ENCODE measurements around the gene SDR9C7.
A peak's percentile ranks its signal among the peaks of the same experiment; 100 is the strongest.
"Not testable (repeated sequence)": the region's sequence is repeated elsewhere in the genome, so short reads cannot be mapped to it uniquely, and the experiment has no call there.

The SDR9C7 gene

GRCh38 chr12:56914256-56914655 lies 20.0 kb downstream of the SDR9C7 start:
- DNase-seq, result no peak

GRCh38 chr12:56909403-56909802 lies 24.8 kb downstream of the SDR9C7 start:
- DNase-seq, result not testable (repeated sequence)

- DNase-seq, result no peak
Observed at GRCh38 chr12:56908136-56908535, 26.1 kb downstream of the SDR9C7 start.

- no peak for DNase-seq
Observed at GRCh38 chr12:56905852-56906251, 28.4 kb downstream of the SDR9C7 start.

GRCh38 chr12:56903374-56903773 lies 30.8 kb downstream of the SDR9C7 start:
- DNase-seq, result no peak

- not testable (repeated sequence) for DNase-seq
Observed at GRCh38 chr12:56901313-56901712, 32.9 kb downstream of the SDR9C7 start.

GRCh38 chr12:56900583-56900982 lies 33.6 kb downstream of the SDR9C7 start:
- DNase-seq, result peak; percentile 89

GRCh38 chr12:56898938-56899337 lies 35.3 kb downstream of the SDR9C7 start:
- DNase-seq, result no peak

GRCh38 chr12:56897844-56898361 lies 36.3 kb downstream of the SDR9C7 start:
- DNase-seq, result no peak

GRCh38 chr12:56896082-56896481 lies 38.1 kb downstream of the SDR9C7 start:
- no peak for DNase-seq

- no peak for DNase-seq
Observed at GRCh38 chr12:56894698-56895368, 39.4 kb downstream of the SDR9C7 start.

- DNase-seq, result not testable (repeated sequence)
Observed at GRCh38 chr12:56891885-56892284, 42.3 kb downstream of the SDR9C7 start.

- DNase-seq, result no peak
Observed at GRCh38 chr12:56886319-56886718, 47.9 kb downstream of the SDR9C7 start.

GRCh38 chr12:56885316-56885715 lies 48.9 kb downstream of the SDR9C7 start:
- no peak for DNase-seq

GRCh38 chr12:56884421-56884820 lies 49.8 kb downstream of the SDR9C7 start:
- DNase-seq, result no peak

GRCh38 chr12:56882407-56882806 lies 51.8 kb downstream of the SDR9C7 start:
- DNase-seq, result not testable (repeated sequence)

- DNase-seq, result no peak
Observed at GRCh38 chr12:56880125-56880992, 53.8 kb downstream of the SDR9C7 start.

- DNase-seq, result not testable (repeated sequence)
Observed at GRCh38 chr12:56879240-56880124, 54.7 kb downstream of the SDR9C7 start.

- DNase-seq, result no peak
Observed at GRCh38 chr12:56878010-56878339, 56.2 kb downstream of the SDR9C7 start.

GRCh38 chr12:56877195-56878009 lies 56.8 kb downstream of the SDR9C7 start:
- DNase-seq, result no peak

GRCh38 chr12:56874821-56875220 lies 59.4 kb downstream of the SDR9C7 start:
- DNase-seq, result no peak

GRCh38 chr12:56873382-56873781 lies 60.8 kb downstream of the SDR9C7 start:
- DNase-seq, result no peak
